H1 (cell line): ENCODE measurements around the gene ILDR2. TPM values are rescaled to one million over a fixed set of nuclear protein-coding genes. Genes with fewer than 3 reads are reported as not detected.

Source experiments
- CTCF ChIA-PET: fragments of 300-600 bp; sonication (Branson Sonifier 250); formaldehyde crosslinking; loops from one replicate; lab custom pipeline; 2021; ENCODE audit not compliant: partially characterized antibody; lab: Charles Lee
- POLR2A ChIA-PET: fragments of 300-600 bp; sonication (Branson Sonifier 250); formaldehyde crosslinking; loops from one replicate; lab custom pipeline; 2021; ENCODE audit warnings: inconsistent platforms; ENCODE audit not compliant: partially characterized antibody; lab: Charles Lee
- DNase-seq, 2 experiments: peaks; one replicate each; pipeline versions ENCODE4 v3.0.0 to v3.0.0-alpha.2; 2010 to 2022; ENCODE audit warnings: low spot score in 2 of 2, low read depth in 1 of 2, mixed read lengths in 1 of 2
- FAIRE-seq: peaks from 2 replicates; lab custom pipeline; 2011; peaks lifted over from hg19 to GRCh38; lab: Jason Lieb, UNC
- H2AFZ ChIP-seq: 2 replicates; pipeline ENCODE4 v1.8.1; 2012; ENCODE audit warnings: low read length, inconsistent platforms
- H2AK5ac ChIP-seq: 2 replicates; pipeline ENCODE4 v1.6.1; 2013; ENCODE audit warnings: low read depth, low read length
- H2BK120ac ChIP-seq: replicated peaks from 2 replicates; pipeline ENCODE3; 2013; ENCODE audit warnings: low read depth, low read length, inconsistent platforms
- H2BK12ac ChIP-seq: 2 replicates; pipeline ENCODE4 v1.6.1; 2013; ENCODE audit warnings: low read depth, low read length
- H2BK15ac ChIP-seq: 2 replicates; pipeline ENCODE4 v1.6.1; 2013; ENCODE audit warnings: low read length
- H2BK20ac ChIP-seq: 2 replicates; pipeline ENCODE4 v1.6.1; 2013; ENCODE audit warnings: low read length
- H2BK5ac ChIP-seq: 2 replicates; pipeline ENCODE4 v1.6.1; 2013; ENCODE audit warnings: low read depth, low read length
- H3K14ac ChIP-seq: 2 replicates; pipeline ENCODE4 v1.6.1; 2013; ENCODE audit warnings: inconsistent platforms; ENCODE audit not compliant: insufficient read length
- H3K18ac ChIP-seq: 2 replicates; pipeline ENCODE4 v1.6.1; 2013; ENCODE audit warnings: low read length; ENCODE audit errors: extremely low read depth
- H3K23ac ChIP-seq: 2 replicates; pipeline ENCODE4 v1.6.1; 2013; ENCODE audit warnings: inconsistent platforms; ENCODE audit not compliant: insufficient read length
- H3K23me2 ChIP-seq: 2 replicates; pipeline ENCODE4 v1.6.1; 2013; ENCODE audit warnings: low read depth, low read length
- H3K27ac ChIP-seq: 2 replicates; pipeline ENCODE4 v1.6.1; 2011; ENCODE audit warnings: low read depth, low read length, inconsistent platforms
- H3K27me3 ChIP-seq, 4 experiments: replicated peaks in 1 of 4; 1 replicate in 1 of 4; 2 replicates in 3 of 4; pipeline versions ENCODE4 v1.6.1 to v1.8.1; 2011 to 2013; ENCODE audit warnings: low read length in 3 of 4, mild to moderate bottlenecking in 3 of 4, inconsistent platforms in 2 of 4, mixed read lengths in 2 of 4, moderate library complexity in 1 of 4; ENCODE audit not compliant: control insufficient read depth in 3 of 4, insufficient read depth in 3 of 4; ENCODE audit errors: extremely low read depth in 1 of 4
- H3K36me3 ChIP-seq, 4 experiments: 2 replicates each; pipeline versions ENCODE4 v1.6.1 to v1.8.1; 2011 to 2013; ENCODE audit warnings: mild to moderate bottlenecking in 4 of 4, low read length in 3 of 4, moderate library complexity in 2 of 4, control low read depth in 1 of 4, inconsistent platforms in 1 of 4; ENCODE audit not compliant: insufficient read depth in 4 of 4, control insufficient read depth in 2 of 4
- H3K4ac ChIP-seq: replicated peaks from 2 replicates; pipeline ENCODE3; 2013; ENCODE audit warnings: low read length, low read depth, mixed read lengths, inconsistent platforms; ENCODE audit not compliant: insufficient read length
- H3K4me1 ChIP-seq, 4 experiments: replicated peaks in 1 of 4; 1 replicate in 1 of 4; 2 replicates in 3 of 4; pipeline versions ENCODE4 v1.6.1 to v1.8.1; 2011 to 2013; ENCODE audit warnings: low read length in 3 of 4, inconsistent platforms in 2 of 4, mixed read lengths in 1 of 4; ENCODE audit not compliant: insufficient read depth in 4 of 4, control insufficient read depth in 3 of 4
- H3K4me2 ChIP-seq, 2 experiments: 2 replicates each; pipeline versions ENCODE4 v1.6.1 to v1.8.1; 2011 to 2013; ENCODE audit warnings: low read depth in 2 of 2, low read length in 2 of 2, control low read depth in 1 of 2, inconsistent platforms in 1 of 2, mild to moderate bottlenecking in 1 of 2; ENCODE audit not compliant: insufficient read depth in 1 of 2
- H3K4me3 ChIP-seq, 4 experiments: fragments of 200-600, 300-600 bp in 1 of 4; sonication (generic), shearing (Covaris generic), sonication (Bioruptor Twin) in 1 of 4; 2 replicates each; pipeline versions ENCODE4 v1.5.1 to v1.8.1; 2011 to 2016; ENCODE audit warnings: low read length in 4 of 4, low read depth in 3 of 4, control low read depth in 2 of 4, inconsistent platforms in 2 of 4, mild to moderate bottlenecking in 2 of 4, mixed read lengths in 1 of 4, moderate library complexity in 1 of 4; ENCODE audit not compliant: insufficient read depth in 2 of 4; ENCODE audit errors: extremely low read depth in 1 of 4
- H3K56ac ChIP-seq: replicated peaks from 2 replicates; pipeline ENCODE3; 2013; ENCODE audit warnings: low read depth, mild to moderate bottlenecking, mixed read lengths, low read length, inconsistent platforms; ENCODE audit not compliant: insufficient read length
- H3K79me1 ChIP-seq: 2 replicates; pipeline ENCODE4 v1.6.1; 2013; ENCODE audit warnings: low read depth, low read length, control low read depth
- H3K79me2 ChIP-seq, 2 experiments: 2 replicates each; pipeline versions ENCODE4 v1.6.1 to v1.8.1; 2012 to 2013; ENCODE audit warnings: low read length in 2 of 2, mild to moderate bottlenecking in 2 of 2, inconsistent platforms in 1 of 2; ENCODE audit not compliant: insufficient read depth in 2 of 2, control insufficient read depth in 1 of 2
- H3K9ac ChIP-seq, 4 experiments: replicated peaks in 1 of 4; 1 replicate in 1 of 4; 2 replicates in 3 of 4; pipeline versions ENCODE4 v1.6.1 to v1.8.1; 2011 to 2013; ENCODE audit warnings: low read depth in 3 of 4, low read length in 3 of 4, control low read depth in 2 of 4, mild to moderate bottlenecking in 2 of 4, moderate library complexity in 2 of 4, inconsistent platforms in 1 of 4; ENCODE audit errors: extremely low read depth in 1 of 4
- H3K9me3 ChIP-seq, 2 experiments: 2 replicates each; pipeline versions ENCODE4 v1.6.1 to v1.8.1; 2012 to 2013; ENCODE audit warnings: mild to moderate bottlenecking in 2 of 2, moderate library complexity in 2 of 2, control low read depth in 1 of 2, inconsistent platforms in 1 of 2, low read depth in 1 of 2, low read length in 1 of 2, mixed read lengths in 1 of 2; ENCODE audit not compliant: insufficient read depth in 2 of 2
- H4K20me1 ChIP-seq, 2 experiments: replicated peaks in 1 of 2; 2 replicates each; pipeline versions ENCODE3 to v1.8.1; 2011 to 2013; ENCODE audit warnings: inconsistent platforms in 2 of 2, low read length in 2 of 2, mild to moderate bottlenecking in 1 of 2; ENCODE audit not compliant: insufficient read depth in 2 of 2, control insufficient read depth in 1 of 2
- H4K5ac ChIP-seq: 2 replicates; pipeline ENCODE4 v1.6.1; 2013; ENCODE audit warnings: low read length, low read depth, mixed read lengths, inconsistent platforms; ENCODE audit not compliant: insufficient read length
- H4K8ac ChIP-seq: 2 replicates; pipeline ENCODE4 v1.8.0; 2013; ENCODE audit warnings: mild to moderate bottlenecking, moderate library complexity, low read length, inconsistent platforms; ENCODE audit not compliant: insufficient read depth; ENCODE audit errors: extremely low read depth
- H4K91ac ChIP-seq: replicated peaks from 2 replicates; pipeline ENCODE3; 2013; ENCODE audit warnings: low read length, mixed read lengths, inconsistent platforms; ENCODE audit not compliant: insufficient read length
- BCL11A ChIP-seq, 2 experiments: IDR thresholded peaks; one replicate each; pipeline ENCODE4 v1.6.1; 2011; ENCODE audit warnings: low read depth in 2 of 2, low read length in 2 of 2, mild to moderate bottlenecking in 2 of 2
- EGR1 ChIP-seq: IDR thresholded peaks from 2 replicates; pipeline ENCODE4 v1.6.1; 2011; ENCODE audit warnings: low read depth, low read length, borderline replicate concordance
- EZH2 ChIP-seq: fragments of 200-600 bp; sonication (generic); IDR thresholded peaks from 2 replicates; pipeline ENCODE4 v1.7.1; 2012; ENCODE audit warnings: low read depth, mild to moderate bottlenecking, moderate library complexity, low read length, inconsistent platforms; ENCODE audit not compliant: severe bottlenecking
- FOSL1 ChIP-seq: IDR thresholded peaks from 2 replicates; pipeline ENCODE4 v1.6.1; 2011; ENCODE audit warnings: mild to moderate bottlenecking, low read depth, low read length, moderate library complexity; ENCODE audit not compliant: insufficient read depth
- HDAC6 ChIP-seq: IDR thresholded peaks from one replicate; pipeline ENCODE4 v1.7.1; 2012; ENCODE audit warnings: low read depth, mild to moderate bottlenecking, inconsistent platforms, low read length, moderate library complexity
- MAX ChIP-seq: IDR thresholded peaks from 2 replicates; pipeline ENCODE4 v1.6.1; 2012; ENCODE audit warnings: inconsistent platforms
- RFX5 ChIP-seq: IDR thresholded peaks from 2 replicates; pipeline ENCODE4 v1.6.1; 2011; ENCODE audit warnings: low read depth, low read length, improper control_type of control experiment, borderline replicate concordance
- RXRA ChIP-seq: IDR thresholded peaks from 2 replicates; pipeline ENCODE4 v1.6.1; 2011; ENCODE audit warnings: low read depth, mild to moderate bottlenecking, low read length, moderate library complexity; ENCODE audit not compliant: insufficient read depth
- SP1 ChIP-seq: IDR thresholded peaks from 2 replicates; pipeline ENCODE4 v1.6.1; 2011; ENCODE audit warnings: low read depth, low read length
- TAF7 ChIP-seq: optimal IDR thresholded peaks from 2 replicates; pipeline ENCODE3; 2011; ENCODE audit warnings: low read depth, mild to moderate bottlenecking, inconsistent platforms, low read length, moderate library complexity, borderline replicate concordance
- TEAD4 ChIP-seq: IDR thresholded peaks from 2 replicates; pipeline ENCODE4 v1.6.1; 2012; ENCODE audit warnings: low read depth, low read length, inconsistent platforms, mixed read lengths
- YY1 ChIP-seq: IDR thresholded peaks from 2 replicates; pipeline ENCODE4 v1.6.1; 2011; ENCODE audit warnings: low read depth, mild to moderate bottlenecking, low read length
- WGBS, 2 experiments: shearing (Covaris generic) in 1 of 2; methylation state at CpG; one replicate each; pipeline versions ENCODE4 v1.1.6 to v1.1.7; 2013 to 2015; ENCODE audit warnings: low lambda C conversion rate in 2 of 2, mixed read lengths in 2 of 2, inconsistent platforms in 1 of 2, low coverage in 1 of 2, missing lambda C conversion rate in 1 of 2; ENCODE audit not compliant: insufficient replicate concordance in 2 of 2, insufficient coverage in 1 of 2, insufficient read length in 1 of 2; ENCODE audit errors: extremely low coverage in 1 of 2, missing lambda C conversion rate in 1 of 2; 5-methylcytosine and 5-hydroxymethylcytosine counted together
- polyA plus RNA-seq, 7 experiments: library from polyadenylated mRNA; depleted of rRNA in 3 of 7; stranded (reverse) in 5 of 7; unstranded in 2 of 7; fragments of >200 nt in 5 of 7; fragments of 200-250 nt in 2 of 7; gene quantifications; 1 replicate in 5 of 7; 2 replicates in 1 of 7; 4 replicates in 1 of 7; pipeline versions ENCODE4 v1.2.1 to v1.2.3, GENCODE V29; 2011 to 2013; ENCODE audit warnings: missing spikeins in 2 of 7, mixed read lengths in 2 of 7
- total RNA-seq: library from RNA; stranded (reverse); fragmentation: NEBNext Ultra II Directional; extraction: Animal tissue kit (Norgen Biotek cat#: 25700); gene quantifications from 2 replicates; pipeline ENCODE4 v1.2.1, GENCODE V29; 2021

ILDR2 gene
- total and polyA plus RNA-seq, 2 of the 8 experiments (the other 6 are each of a cell fraction or from before 2014, with no cell fraction given): 0.85 to 0.86 TPM

DNA sequence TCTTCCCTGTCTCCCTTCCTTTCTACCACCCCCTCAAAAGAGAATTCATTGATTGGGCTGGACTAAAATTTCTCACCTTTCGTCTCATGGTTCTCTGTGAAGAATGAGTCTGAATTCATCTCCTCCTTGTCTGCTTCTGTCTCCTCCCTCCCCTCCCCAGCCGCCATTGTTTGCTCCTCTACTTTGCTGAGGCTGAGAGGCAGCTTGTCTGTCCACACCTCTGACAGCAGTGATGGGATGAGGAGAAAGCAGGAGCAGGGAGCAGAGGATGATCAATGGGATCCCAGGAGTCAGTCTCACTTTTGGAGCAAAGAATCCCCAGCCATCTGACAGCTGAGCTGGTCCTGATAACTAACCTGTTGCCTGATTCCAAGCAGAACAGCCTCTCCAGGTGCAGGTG lies 2.5 kb downstream of the ILDR2 start:
- Histone ChIP-seq H4K8ac (no peak overlapping the region), H3K27ac (no peak overlapping the region), H3K23ac (no peak overlapping the region), H2BK120ac (no peak overlapping the region), H2BK15ac (no peak overlapping the region), H3K79me1 (no peaks in the 10 kb centered on the region), H3K4me2 (no peak overlapping the region), H3K56ac (no peak overlapping the region), H3K79me2 (no peaks in the 10 kb centered on the region), H2BK5ac (no peak overlapping the region), H2BK20ac (no peak overlapping the region), H3K4ac (no peak overlapping the region), H3K18ac (no peak overlapping the region), H3K4me1 (peaks cover 0 to 11% (median under 1%) of the 10 kb centered on the region in 4 experiments; a peak in 3 of 7 replicates), H3K9me3 (no peaks in the 10 kb centered on the region), H3K36me3 (no peaks in the 10 kb centered on the region), H2AFZ (peak overlapping the region; percentile 70; the same call in 1 of the 2 replicates), H3K4me3 (no peak overlapping the region), H3K27me3 (peaks cover 24 to 44% (median 37%) of the 10 kb centered on the region in 4 experiments), H2BK12ac (no peak overlapping the region), H3K9ac (no peak overlapping the region), H2AK5ac (no peak overlapping the region), H4K5ac (no peak overlapping the region), H4K20me1 (peaks cover 2% of the 10 kb centered on the region in 2 experiments), H3K14ac (no peak overlapping the region), H3K23me2 (peaks cover 8% of the 10 kb centered on the region; the same call in 1 of the 2 replicates), H4K91ac (no peak overlapping the region)
- TF ChIP-seq SP1 (no peak), TEAD4 (no peak), FOSL1 (no peak), TAF7 (no peak), RXRA (no peak), HDAC6 (no peak), BCL11A (IDR thresholded peaks at IDR 0.05; ENCODE audit: low read depth in 2 of 2, low read length in 2 of 2) (no peak), YY1 (no peak), RFX5 (no peak), MAX (no peak), EGR1 (no peak), EZH2 (no peak)
- DNase-seq: no peak
- FAIRE-seq: no peak
- WGBS, 2 experiments: 72% methylated on average over 2 of the region's 2 CpGs; no CpG with 5 or more reads in 1 of the 2 experiments
- POLR2A ChIA-PET: no interaction called here
- CTCF ChIA-PET: interaction anchor here (0.9 to 6.2 kb wide), 3 partner anchors 65 to 88 kb away, joined by 3 to 43 read pairs (median 5); no protein-coding TSS in a partner anchor
